ENCODE data around the gene CEP55.
A peak's percentile ranks its signal among the peaks of the same experiment; 100 is the strongest.
"Not testable (repeated sequence)": the region's sequence is repeated elsewhere in the genome, so short reads cannot be mapped to it uniquely, and the experiment has no call there.

CEP55 gene
- total RNA-seq = 0.54 to 3.6 (median 1.1) reads per million in 4 donors

DNA sequence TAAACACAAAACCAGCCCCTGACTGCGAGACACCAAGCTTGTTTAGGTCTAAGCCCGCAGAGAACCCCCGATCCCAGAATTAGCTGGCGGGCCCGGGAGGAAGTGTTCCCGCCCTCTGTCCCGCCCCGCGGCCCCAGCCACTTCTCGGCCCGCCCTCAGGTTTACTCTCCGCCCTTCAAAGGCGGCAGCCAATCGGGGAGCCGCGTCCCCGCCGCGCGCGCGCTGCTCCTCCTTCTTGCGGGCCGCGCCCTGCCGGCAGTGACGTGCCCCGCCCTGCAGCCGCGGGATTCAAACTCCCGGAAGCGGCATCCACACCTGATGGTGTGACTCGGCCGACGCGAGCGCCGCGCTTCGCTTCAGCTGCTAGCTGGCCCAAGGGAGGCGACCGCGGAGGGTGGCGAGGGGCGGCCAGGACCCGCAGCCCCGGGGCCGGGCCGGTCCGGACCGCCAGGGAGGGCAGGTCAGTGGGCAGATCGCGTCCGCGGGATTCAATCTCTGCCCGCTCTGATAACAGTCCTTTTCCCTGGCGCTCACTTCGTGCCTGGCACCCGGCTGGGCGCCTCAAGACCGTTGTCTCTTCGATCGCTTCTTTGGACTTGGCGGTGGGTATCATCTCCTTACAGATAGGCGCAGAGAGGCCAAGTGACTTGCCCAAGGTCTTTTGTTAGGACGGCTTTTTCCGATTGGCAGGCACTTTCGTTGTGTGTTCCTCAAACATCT is at the start of gene CEP55:
Gene CEP55 (plus strand): TSS at position 291 of the 720 bp plus-strand sequence. CDS start 3,440 bp downstream, outside the sequence.
- DNase-seq = peak; percentile 87 to 97 (median 93)

DNA sequence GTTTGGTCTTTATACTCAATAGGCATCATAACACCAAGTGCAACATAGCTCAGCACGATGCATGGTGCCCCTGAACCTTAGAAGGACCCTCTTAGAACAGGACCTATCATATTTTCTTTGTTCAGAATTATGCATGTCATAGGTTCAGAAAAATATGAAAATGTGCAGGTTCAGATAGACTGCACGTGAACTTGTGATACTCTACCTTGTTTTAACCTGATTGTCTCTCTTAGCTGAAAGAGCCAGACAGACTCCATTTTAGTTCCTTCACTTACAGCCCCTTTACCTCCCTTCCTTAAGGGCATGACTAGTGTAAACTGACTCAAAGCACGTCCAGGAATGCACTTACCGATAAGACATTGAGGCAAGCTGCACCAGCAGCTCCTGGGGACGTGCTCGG is 49.4 kb upstream of the CEP55 start:
- no peak for DNase-seq

DNA sequence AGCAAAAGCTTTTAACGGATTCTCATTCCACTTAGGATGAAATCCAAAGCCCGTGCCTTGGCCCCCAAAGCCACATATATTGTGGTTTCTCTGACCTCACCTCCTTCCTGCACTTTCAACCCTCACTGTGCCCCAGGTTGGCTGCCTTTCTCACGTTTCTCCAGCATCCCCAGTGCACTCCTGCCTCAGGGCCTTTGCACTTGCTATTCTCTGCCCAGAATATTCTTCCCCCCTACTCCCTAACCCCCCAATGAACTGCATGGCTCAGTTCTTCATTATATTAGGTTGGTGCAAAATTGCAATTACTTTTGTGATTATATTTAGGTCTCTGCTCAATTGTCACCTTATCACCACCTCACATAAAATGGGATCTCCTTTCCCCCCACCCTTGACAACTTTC is 48.4 kb upstream of the CEP55 start:
- DNase-seq = no peak

DNA sequence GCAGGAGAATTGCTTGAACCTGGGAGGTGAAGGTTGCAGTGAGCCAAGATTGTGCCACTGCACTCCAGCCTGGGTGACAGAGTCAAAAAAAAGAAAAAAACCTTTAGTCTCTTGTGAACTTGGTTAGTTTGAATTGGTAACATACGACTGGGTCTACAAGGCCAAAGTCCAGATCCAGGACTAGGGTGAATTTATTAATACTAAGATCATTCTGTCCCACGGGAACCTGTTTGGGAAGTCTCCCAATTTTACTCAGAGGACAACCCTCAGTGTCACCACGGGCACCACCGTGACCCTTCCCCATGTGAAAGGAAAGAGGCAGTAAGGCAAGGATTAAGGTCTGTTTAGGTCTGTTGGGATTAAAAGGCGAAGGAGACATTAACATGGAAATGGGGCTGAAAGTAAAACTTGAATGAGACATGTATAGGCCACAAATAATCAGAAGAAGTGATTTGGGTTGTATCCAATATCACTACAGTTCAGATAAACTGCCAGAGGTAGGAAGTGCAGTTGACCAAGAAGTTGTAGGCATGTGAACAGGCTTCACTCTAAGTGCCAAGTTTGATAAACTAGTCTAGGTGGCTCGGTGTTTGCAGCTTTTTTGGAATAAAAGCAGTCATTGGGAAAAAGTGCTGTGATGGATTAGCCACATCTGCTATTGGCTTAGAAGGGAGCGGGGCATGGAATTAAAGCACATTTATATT is 45.0 kb upstream of the CEP55 start:
- no peak for DNase-seq

DNA sequence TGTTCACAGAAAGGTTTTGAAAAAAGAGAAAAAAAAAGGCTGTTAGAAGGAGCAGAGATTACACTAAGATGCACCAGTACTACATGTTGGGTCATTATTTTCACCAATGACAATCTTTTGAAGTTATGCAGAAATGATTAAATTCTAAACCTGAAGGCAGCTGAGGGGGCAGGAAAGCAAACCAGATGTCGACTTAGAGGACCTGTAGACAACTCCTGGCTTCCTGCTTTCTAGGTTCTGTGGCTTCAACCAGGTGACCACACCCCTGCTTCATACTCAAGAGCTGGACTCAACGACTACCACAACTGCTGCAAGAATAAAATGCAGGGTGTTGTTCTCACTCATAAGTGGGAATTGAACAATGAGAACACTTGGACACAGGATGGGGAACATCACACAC is 44.3 kb upstream of the CEP55 start:
- peak in 1 of 5 donors; percentile 75 for DNase-seq

DNA sequence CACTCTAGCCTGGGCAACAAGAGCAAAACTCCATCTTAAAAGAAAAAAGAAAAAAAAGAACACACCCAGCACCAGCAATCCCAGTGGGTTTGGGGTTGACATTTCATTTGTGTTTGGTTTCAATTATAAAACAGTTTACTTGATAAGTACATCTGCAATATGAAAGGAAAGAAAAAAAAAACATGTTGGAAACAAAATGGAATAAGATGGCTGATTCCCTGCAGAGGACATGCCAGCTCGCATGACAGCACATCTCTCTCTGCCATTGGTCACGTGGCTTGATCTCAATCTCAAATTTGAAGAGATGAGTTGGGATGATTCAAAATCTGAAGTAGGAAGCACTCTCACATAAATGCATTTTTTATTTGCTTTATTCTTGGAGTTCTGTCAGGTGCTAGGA is 42.3 kb upstream of the CEP55 start:
- no peak for DNase-seq

DNA sequence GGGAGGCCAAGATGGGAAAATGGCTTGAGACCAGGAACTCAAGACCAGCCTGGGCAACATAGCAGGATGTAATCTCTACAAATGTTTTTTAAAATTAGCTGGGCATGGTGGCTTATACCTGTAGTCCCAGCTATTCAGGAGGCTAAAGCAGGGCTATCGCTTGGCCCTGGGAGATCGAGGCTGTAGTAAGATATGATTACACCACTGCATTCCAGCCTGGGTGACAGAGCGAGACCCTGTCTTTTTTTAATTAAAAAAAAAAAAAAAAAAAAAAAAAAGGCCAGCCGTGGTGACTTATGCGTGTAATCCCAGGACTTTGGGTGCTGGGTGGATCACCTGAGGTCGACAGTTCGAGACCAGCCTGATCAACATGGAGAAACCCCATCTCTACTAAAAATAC is 41.7 kb upstream of the CEP55 start:
- no peak for DNase-seq

DNA sequence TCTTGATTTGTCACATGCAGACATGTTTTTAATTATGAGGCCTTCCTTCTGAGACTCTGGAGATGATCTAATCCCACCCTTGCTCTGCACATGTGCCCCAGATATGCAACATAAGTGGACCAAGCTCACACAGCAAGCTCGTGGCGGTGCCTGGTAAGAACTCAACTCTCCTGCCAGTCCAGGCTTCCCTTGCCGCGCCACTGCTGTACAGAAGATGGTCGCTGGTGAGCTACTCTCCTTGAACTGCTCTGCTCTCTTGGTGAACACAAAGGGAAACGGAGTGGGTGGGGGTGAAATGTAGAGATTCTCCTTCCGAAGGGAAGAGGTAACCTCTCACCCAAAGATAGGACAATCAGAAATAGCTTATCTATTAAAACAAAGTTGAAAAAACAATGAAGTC is 39.9 kb upstream of the CEP55 start:
- DNase-seq = no peak

DNA sequence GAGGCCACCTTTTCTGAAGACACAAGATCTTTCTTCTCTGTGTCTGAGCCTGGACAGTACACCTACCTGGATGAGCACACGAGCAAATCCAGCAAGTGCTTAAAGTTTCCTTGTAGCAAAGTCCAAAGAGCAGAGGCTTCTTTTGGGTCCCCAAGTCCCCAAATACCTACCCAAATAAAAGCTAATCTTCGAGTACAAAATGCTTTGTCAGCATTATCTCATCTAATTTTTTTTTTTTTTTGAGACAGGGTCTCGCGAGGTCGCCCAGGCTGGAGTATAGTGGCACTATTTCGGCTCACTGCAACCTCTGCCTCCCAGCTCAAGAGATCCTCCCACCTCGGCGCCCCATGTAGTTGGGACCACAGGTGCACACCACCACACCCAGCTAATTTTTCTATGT is 38.9 kb upstream of the CEP55 start:
- no peak for DNase-seq

DNA sequence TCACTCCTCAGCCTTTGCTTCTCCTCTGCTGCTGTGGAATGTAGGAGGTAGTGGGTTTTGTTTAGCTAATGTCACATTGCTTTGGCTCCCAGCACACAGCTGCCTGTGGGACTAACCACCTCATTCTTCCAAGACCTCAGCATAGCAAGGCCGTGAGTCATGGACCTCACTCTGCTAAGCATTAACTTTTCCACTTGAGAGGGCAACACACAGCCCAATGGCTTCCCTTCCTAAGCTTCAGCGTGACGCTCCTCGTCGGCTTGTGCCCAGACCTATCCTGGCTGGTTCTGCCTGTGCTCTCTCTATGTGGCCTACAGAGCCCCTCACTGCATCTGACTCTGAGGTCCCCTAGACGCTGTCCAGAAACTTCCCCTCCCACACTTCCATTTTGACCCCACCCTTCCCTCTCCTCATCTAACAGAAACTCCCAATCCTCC is 37.6 kb upstream of the CEP55 start:
- no peak for DNase-seq

DNA sequence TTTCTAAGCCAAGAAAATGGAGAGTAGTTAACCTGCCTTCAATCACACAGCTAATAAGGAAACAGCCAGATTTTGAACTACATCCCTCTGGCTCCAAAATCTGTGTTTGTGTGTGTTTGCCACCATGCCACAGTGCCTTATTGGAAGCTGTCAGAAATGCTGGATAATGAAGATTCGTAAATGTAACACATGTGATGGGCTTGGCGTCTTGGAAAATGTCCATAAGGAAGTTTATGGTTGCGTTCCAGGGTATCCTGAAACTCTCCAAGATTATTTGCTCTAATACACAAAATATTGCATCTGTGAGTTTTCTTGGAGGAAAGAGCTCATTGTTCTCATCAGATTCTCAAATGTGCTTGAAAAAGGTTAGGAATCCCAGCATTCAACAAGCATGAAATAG is 36.9 kb upstream of the CEP55 start:
- DNase-seq = no peak

DNA sequence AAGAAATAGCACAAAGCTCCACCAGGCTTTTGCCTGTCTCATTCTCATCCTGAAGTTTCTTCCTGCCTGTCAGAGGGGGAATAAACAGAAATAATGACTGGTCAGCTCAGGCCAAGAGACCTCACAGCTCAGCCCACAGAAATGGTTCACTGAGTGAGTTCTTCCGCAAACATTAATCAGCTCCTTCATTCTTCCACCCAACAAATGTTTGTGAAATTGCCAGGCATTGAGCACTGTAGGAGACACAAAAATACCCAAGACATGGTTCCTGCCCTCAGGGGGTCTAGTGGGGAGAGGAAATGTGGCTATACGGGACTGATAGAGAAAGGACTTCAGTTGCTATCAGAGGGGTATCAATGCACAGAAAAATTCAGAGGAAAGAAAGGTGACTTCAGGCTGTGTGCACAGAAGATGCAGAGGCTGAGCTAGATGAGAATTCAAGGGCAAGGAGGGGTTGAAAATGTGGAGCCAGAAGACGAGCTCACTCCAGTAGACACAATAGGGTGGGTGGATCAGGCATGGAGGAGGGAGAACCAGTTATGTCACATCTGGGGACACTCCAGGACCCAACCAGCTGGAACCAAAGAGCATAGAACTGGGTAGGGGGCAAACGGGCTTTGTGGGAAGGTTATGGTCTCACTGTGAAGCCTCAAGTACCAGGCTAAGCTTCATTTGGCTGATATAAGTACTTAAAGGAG is 35.2 kb upstream of the CEP55 start:
- no peak for DNase-seq

DNA sequence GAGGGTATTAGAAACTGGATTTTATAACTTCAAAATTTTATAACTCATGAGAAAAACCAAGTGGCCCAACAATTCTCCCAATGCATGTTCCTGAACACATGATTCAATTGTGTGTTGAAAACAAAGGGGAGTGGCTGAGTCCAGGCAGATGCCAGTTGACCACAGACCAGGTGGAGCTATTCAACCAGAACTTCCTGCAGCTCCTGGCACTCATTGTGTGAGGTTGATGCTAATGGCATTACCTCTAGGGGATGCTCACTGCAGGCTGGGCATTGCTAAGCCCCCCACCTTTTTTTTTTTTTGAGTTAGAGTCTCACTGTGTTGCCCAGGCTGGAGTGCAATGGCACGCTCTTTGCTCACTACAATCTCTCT is 34.6 kb upstream of the CEP55 start:
- peak in 1 of 5 donors; percentile 57 for DNase-seq

DNA sequence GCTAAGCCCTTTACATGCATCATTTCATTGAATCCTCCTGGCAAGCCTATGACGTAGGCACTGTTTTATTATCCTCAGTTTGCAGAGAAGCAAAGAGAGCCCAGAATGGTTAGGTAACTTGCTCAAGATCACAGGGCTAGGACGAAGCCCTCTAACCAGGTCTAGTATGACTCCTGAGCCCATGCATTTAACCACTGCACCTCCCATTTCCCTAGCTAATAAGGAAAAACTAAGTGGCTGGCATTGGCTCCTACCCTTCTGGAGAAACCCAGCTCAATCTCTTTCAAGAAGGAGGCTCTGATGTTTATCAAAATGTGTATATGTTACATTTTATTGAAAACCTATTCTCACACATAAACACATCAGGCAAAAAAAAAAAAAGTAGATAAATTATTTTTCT is 34.0 kb upstream of the CEP55 start:
- no peak for DNase-seq

DNA sequence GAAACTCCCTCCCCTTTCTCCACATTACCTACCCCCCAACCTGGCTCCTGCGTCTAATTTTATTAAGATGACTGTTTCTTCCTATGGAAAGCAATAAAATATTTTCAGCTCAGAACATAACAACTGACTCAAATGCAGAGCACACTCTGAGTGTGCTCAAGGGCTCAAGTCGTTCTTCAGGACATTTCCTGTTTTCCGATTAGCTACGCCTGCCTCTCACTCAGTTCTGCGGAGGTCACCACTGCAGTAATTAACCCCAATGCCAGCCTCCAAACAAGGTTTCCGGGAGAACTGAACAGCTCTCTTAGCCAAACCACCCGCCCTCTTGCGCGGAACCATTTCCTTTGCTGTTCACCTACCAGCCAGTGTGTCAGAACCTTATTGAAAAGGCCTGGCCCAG is 33.5 kb upstream of the CEP55 start:
- DNase-seq = peak in 1 of 5 donors; percentile 92

DNA sequence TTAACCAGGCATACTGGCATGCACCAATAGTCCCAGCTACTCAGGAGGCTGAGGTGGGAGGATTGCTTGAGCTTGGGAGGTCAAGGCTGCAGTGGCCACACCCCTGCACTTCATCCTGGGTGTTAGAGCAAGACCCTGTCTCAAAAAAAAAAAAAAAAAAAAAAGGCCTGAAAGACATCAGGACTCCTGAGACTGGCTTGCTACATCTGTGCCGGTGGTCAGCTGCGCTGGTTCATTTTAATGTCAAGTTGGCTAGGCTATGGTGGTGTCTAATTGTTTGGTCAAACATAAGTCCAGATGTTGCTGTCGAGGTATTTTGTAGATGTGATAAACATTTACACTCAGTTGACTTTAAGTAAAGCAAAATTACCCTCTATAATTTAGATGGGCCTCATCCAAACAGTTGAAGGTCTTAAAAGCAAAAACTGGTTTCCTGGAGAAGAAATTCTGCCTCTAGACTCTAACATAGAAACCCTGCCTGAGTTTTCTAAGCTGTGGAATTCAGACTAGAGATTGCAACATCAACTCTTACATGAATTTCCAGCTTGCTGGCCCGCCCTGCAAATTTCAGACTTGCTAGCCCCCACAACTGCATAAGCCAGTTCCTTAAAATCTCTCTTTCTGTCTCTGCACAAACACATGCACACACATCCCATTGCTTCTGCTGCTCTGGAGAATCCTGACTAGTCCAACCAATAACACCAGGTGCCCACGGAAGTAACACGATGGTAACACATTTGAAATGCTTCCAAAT is 32.5 kb upstream of the CEP55 start:
- no peak for DNase-seq

DNA sequence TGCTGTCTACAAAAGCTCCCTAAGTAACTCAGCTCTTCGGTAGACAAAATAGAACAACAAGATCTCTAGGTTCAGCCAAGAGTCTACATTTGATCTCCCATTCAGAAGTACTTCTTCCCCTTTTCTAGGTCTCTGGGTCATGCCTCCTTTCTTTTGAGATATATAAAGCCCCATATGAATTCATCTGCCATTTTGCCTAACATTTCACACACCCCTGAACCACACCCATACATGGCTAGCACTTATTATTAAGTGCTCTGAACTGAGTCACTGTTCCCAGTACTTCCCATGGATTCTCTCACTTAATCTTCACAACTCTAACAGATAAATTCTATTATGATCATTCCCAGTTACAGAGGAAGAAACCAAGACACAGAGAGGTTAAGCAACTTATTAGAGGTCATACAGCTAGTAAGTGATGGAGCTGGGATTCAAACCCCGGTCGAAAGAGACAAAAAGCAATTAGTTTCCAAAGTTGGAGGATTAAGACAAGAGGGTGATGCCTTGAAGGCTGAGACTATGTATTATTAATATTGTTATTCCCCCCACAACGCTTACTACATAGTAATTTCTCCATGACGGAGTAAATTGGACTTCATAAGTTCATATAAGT is 31.5 kb upstream of the CEP55 start:
- DNase-seq = no peak

DNA sequence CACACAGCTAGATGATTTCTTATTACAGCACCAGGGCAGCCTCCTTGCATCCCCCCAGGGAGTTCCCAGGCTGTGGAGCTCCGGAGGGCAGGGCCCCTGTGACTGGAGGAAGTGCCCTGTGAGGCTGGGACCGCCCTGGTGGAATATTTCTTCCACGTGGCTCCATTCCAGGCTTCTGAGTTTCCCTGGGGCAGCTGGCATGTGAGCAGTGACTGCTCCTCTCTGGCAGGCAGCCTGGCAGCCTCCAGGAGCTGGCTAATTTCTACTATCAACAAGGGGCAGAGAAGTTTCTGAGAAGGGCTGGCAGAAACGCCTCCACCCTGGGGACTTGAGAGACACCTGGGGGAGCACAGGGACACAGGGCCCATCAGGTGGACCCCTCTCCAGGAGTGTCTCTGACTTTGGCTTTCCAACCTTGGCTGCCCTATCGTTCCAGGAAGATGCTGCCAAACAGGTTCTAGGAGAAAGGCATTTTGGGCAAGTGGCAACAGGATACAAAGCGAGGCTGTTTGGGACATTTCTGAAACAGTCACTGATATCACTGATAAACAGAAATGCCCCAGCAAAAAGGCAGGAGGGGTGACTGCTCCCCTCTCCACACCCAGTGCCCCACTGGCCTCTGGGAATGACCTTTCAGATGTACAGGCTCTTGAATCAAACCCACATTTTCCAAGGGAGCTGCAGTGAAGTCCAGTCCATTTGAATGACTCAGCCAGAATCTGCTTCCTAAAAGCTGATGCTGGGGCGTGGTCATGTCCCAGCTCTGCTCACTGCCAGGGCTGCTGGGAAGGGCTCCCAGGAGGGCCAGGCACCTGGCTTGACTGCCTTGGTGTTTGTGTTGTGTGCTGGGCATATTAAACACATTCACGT is 30.4 kb upstream of the CEP55 start:
- DNase-seq = no peak

DNA sequence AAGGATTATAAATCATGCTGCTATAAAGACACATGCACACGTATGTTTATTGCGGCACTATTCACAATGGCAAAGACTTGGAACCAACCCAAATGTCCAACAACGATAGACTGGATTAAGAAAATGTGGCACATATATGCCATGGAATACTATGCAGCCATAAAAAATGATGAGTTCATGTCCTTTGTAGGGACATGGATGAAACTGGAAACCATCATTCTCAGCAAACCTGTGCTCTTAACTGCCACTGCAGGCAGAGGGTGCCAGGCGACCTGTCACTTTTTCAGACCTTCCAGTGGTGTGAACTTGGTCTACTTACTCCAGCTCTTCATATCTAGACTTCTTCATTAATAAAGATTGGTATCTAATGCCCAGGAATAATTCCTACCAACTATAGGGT is 28.8 kb upstream of the CEP55 start:
- not testable (repeated sequence) for DNase-seq

DNA sequence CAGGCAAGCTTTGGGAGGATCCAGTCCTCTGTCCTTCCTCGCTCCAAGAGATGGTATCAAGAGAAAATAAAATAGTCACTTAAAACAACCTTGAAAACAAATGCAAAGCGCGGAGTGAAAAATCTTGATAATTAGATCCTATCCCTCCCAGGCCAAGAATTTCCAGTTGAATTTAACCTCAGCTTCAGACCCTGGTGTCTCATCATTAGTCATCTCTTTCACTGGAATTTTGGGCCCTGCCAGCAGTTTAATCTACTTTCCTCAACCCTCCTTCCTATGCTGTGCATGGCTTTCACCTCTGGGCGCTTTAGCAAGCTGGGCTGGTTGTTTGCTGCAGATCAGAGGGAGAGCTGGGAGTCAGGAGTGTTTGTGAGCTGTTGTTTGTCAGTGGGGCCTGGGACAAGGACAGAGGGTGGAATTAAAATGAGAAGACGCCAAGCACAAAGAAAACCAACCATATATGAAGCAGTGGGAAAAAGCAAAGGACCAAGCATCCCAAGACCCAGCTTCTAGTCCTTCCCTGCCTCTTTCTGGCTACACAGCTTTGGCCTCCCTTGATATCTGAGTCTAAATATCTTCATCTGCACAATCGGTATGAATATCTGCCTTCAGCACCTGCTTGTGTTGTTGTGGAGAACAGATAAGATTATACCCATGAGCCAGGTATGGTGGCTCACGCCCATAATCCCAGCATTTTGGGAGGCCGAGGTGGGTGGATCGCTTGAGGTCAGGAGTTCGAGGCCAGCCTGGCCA is 27.8 kb upstream of the CEP55 start:
- no peak for DNase-seq

DNA sequence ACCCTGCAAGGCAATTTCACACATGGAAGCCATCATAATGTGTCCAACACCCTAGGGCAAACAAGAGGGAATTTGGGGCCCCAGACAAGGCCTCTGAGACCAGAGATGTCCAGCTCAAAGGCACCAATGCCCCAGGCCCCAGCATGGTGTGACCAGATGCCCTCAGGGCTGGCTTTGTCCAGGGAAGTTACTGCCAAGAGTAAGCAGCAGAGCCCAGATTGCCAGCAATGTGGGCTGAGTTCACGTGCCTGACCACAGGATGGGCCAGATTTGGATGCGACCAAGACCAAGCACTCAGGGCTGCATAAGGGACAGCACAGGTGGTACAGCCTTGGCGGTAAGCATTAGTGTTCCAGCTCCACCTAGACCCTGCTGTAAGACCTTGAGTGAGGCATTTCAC is 27.0 kb upstream of the CEP55 start:
- no peak for DNase-seq

All from T-helper 1 cell (primary cell).